GM18951 (cell line): ENCODE results near the gene AMPD1.
A peak's percentile ranks its signal among the peaks of the same experiment; 100 is the strongest.

Experiments used
- POLR2A ChIP-seq: IDR thresholded peaks from 4 replicates; pipeline ENCODE4 v1.6.1; 2011; ENCODE audit warnings: mild to moderate bottlenecking; ENCODE audit not compliant: insufficient read length, insufficient read depth; ENCODE audit errors: extremely low read depth
- in situ Hi-C: fragments of 300-500 bp; cut with MboI; formaldehyde crosslinking; loops from one replicate; pipeline ENCODE4 v1.12.0; 2022; ENCODE audit warnings: low sequenced_read_pairs, mixed read lengths, inconsistent platforms; ENCODE audit not compliant: unreplicated experiment

Gene AMPD1

GRCh38 chr1:114685851-114686250 is 9.5 kb downstream of the AMPD1 start:
- in situ Hi-C loops, result no loop called here
- no peak for TF ChIP-seq POLR2A

- no peak for TF ChIP-seq POLR2A
- in situ Hi-C loops, result no loop called here
Observed at GRCh38 chr1:114677691-114678090, 17.7 kb downstream of the AMPD1 start.

DNA sequence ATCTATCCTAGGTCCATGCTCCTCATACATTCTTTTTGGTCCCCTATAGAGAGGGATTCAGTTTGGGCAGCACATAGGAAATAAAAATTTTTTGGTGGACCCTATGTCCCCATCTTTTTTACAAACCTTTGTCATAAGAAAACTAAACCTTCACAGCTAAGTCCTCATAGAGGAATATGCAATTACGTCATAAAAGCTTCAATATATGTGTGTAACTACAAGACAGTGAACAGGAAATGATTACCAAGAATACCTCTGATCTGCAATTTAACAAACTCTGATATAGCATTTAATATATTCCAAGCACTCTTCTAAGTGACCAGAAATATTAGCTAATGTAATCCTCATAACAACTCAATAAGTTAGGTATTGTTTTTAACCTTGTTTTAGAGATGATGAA is 19.2 kb downstream of the AMPD1 start:
- no peak for TF ChIP-seq POLR2A
- in situ Hi-C loops, result no loop called here

DNA sequence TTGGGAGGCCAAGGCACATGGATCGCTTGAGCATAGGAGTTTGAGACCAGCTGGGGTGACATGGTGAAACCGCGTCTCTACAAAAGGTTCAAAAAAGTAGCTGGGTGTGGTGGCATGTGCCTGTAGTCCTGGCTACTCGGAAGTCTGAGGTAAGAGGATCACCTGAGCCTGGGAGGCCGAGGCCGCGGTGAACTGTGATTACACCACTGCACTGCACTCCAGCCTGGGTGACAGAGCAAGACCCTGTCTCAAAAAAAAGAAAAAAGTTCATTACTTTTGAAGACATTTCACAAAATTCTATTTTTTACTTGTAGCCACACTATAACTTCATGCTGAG is 23.4 kb downstream of the AMPD1 start:
- TF ChIP-seq POLR2A, result no peak
- in situ Hi-C loops, result no loop called here

- TF ChIP-seq POLR2A, result no peak
- in situ Hi-C loops, result no loop called here
Observed at GRCh38 chr1:114671011-114671938, 24.1 kb downstream of the AMPD1 start.

GRCh38 chr1:114670083-114671010 is 25.0 kb downstream of the AMPD1 start:
- in situ Hi-C loops, result no loop called here

DNA sequence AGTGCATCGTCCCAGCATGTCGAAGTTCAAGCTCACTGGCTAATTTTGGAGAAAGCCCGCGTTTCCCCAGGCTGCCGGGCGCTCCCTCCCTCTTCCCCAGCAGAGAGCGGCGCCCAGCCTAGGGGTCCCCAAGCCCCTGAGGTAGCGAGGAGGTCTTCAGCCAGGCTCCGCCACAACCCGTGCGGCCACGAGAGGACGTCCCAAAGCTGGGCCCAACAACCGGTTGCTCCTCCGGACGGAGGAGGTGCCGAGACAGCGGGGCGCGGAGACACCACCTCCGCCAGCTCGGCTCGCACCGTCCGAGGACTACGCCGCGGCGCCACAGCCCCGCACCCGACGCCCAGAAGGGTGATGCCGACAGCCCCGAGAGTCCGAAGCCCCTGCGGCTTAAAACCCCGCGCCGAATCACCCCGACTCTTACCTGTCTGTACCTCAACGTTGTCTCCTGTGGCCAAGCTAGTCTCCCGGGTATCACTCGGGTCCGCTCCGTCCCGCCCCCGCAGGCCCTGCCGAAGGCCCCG is 25.7 kb downstream of the AMPD1 start, which contains the start of gene DENND2C:
Gene DENND2C (minus strand): TSS at position 488 of the 521 bp plus-strand sequence. CDS start 44,065 bp downstream, outside the sequence.
- in situ Hi-C loops, result no loop called here
- peak; percentile 16 for TF ChIP-seq POLR2A

More at GRCh38 chr1:114670083-114671010, 25.0 kb downstream of the AMPD1 start:
- TF ChIP-seq POLR2A, result no peak

DNA sequence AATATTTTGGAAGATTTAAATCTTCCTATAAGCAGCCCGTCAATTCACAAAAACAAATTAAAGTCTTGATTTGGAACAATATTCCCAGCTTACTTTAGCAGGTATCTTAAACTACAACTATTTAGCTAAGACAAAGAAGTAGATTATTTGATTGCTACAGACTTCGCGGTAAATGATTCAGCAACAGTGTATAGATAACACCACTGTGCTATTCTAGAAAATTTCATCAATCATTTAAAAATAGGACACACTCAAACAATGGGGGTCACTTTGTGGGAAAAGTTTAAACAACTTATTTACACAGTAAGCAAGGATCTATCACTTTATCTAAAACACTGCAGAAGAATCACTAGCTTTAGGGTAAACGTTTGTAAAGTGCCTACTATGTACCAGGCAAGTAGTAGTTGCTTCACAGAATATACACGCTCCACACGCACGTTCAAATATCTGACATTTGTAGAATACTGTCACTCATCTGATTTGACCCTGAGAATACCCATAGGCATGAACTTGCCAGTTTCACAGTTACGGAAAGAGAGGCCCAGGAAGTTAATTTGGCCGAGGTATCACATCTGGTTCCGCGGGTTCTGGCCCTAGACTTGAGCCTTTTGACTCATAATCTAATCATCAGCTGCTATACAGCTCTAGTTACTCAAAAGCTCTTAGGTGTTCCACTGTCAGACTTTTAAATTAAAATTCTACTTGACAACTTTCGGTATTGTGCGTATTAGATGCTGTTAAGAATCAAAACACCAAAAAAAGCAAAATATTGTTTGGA is 26.4 kb downstream of the AMPD1 start:
- in situ Hi-C loops, result no loop called here
- no peak for TF ChIP-seq POLR2A

- in situ Hi-C loops, result no loop called here
- no peak for TF ChIP-seq POLR2A
Observed at GRCh38 chr1:114668373-114668772, 27.0 kb downstream of the AMPD1 start.

GRCh38 chr1:114666954-114667353 is 28.4 kb downstream of the AMPD1 start:
- TF ChIP-seq POLR2A, result no peak
- in situ Hi-C loops, result no loop called here

DNA sequence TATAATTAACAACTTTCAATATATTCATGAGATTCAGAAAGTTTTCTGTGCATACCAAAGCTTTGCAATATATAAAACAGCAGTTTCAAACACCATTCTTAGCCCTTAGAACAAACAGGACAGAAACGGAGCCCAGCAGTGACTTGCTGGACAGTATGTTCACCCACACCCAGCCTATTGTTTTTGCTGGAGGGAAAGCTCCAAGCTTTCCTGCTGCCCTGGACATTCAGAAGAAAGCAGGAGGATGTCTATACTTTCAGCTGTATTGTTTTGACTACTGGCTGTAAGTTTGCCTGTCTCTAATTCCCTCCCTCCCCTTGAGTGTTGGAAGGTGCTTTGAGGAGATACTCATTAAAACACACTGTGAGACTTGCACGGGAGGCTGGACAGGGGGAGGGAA is 35.1 kb downstream of the AMPD1 start:
- no peak for TF ChIP-seq POLR2A
- in situ Hi-C loops, result no loop called here

GRCh38 chr1:114651893-114652292 is 43.5 kb downstream of the AMPD1 start:
- TF ChIP-seq POLR2A, result no peak
- in situ Hi-C loops, result no loop called here
